ENCODE data around the gene RAB7B. TPM values are rescaled to one million over a fixed set of nuclear protein-coding genes. Genes with fewer than 3 reads are reported as not detected.

Gene RAB7B
- total and polyA plus RNA-seq, 2 of the 13 experiments (the other 11 are each of a cell fraction or from before 2014, with no cell fraction given), result 0.05 to 0.46 TPM

GRCh38 chr1:205981257-205981656, 21.9 kb downstream of the RAB7B start (continued):
- TF ChIP-seq PCBP2 (optimal IDR thresholded peaks at IDR 0.05; ENCODE audit: low read depth, low read length, poor library complexity, severe bottlenecking), result no peak
- TF ChIP-seq SUZ12 (IDR thresholded peaks at IDR 0.05; ENCODE audit: low read depth, low read length), result no peak
- TF ChIP-seq ZNF232 (CRISPR knock-in tag; IDR thresholded peaks at IDR 0.05; ENCODE audit: borderline replicate concordance), result no peak
- TF ChIP-seq, protein P1, sequence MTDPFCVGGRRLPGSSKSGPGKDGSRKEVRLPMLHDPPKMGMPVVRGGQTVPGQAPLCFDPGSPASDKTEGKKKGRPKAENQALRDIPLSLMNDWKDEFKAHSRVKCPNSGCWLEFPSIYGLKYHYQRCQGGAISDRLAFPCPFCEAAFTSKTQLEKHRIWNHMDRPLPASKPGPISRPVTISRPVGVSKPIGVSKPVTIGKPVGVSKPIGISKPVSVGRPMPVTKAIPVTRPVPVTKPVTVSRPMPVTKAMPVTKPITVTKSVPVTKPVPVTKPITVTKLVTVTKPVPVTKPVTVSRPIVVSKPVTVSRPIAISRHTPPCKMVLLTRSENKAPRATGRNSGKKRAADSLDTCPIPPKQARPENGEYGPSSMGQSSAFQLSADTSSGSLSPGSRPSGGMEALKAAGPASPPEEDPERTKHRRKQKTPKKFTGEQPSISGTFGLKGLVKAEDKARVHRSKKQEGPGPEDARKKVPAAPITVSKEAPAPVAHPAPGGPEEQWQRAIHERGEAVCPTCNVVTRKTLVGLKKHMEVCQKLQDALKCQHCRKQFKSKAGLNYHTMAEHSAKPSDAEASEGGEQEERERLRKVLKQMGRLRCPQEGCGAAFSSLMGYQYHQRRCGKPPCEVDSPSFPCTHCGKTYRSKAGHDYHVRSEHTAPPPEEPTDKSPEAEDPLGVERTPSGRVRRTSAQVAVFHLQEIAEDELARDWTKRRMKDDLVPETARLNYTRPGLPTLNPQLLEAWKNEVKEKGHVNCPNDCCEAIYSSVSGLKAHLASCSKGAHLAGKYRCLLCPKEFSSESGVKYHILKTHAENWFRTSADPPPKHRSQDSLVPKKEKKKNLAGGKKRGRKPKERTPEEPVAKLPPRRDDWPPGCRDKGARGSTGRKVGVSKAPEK (CRISPR knock-in tag; IDR thresholded peaks at IDR 0.05; ENCODE audit: borderline replicate concordance), result no peak
- no peak for TF ChIP-seq ARHGAP35 (CRISPR knock-in tag; IDR thresholded peaks at IDR 0.05; ENCODE audit: borderline replicate concordance)
- TF ChIP-seq, protein P2, sequence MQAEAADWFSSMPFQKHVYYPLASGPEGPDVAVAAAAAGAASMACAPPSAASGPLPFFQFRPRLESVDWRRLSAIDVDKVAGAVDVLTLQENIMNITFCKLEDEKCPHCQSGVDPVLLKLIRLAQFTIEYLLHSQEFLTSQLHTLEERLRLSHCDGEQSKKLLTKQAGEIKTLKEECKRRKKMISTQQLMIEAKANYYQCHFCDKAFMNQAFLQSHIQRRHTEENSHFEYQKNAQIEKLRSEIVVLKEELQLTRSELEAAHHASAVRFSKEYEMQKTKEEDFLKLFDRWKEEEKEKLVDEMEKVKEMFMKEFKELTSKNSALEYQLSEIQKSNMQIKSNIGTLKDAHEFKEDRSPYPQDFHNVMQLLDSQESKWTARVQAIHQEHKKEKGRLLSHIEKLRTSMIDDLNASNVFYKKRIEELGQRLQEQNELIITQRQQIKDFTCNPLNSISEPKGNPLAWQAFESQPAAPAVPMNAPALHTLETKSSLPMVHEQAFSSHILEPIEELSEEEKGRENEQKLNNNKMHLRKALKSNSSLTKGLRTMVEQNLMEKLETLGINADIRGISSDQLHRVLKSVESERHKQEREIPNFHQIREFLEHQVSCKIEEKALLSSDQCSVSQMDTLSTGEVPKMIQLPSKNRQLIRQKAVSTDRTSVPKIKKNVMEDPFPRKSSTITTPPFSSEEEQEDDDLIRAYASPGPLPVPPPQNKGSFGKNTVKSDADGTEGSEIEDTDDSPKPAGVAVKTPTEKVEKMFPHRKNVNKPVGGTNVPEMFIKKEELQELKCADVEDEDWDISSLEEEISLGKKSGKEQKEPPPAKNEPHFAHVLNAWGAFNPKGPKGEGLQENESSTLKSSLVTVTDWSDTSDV (CRISPR knock-in tag; IDR thresholded peaks at IDR 0.05), result no peak
- no peak for TF ChIP-seq ZNF841 (CRISPR knock-in tag; IDR thresholded peaks at IDR 0.05; ENCODE audit: borderline replicate concordance)
- TF ChIP-seq SNRNP70 (IDR thresholded peaks at IDR 0.05; ENCODE audit: low read depth, low read length), result no peak
- no peak for TF ChIP-seq ZNF329 (CRISPR knock-in tag; IDR thresholded peaks at IDR 0.05; ENCODE audit: low read depth)
- TF ChIP-seq ZNF138 (CRISPR knock-in tag; IDR thresholded peaks at IDR 0.05; ENCODE audit: low read depth), result no peak
- no peak for TF ChIP-seq ZNF333 (CRISPR knock-in tag; IDR thresholded peaks at IDR 0.05; ENCODE audit: borderline replicate concordance)
- no peak for TF ChIP-seq ZNF781 (CRISPR knock-in tag; IDR thresholded peaks at IDR 0.05; ENCODE audit: borderline replicate concordance, not compliant biosample characterization)
- TF ChIP-seq SP140L (CRISPR knock-in tag; IDR thresholded peaks at IDR 0.05; ENCODE audit: borderline replicate concordance), result no peak
- TF ChIP-seq ZFP82 (CRISPR knock-in tag; IDR thresholded peaks at IDR 0.05; ENCODE audit: borderline replicate concordance), result no peak
